Upper lobe of left lung (tissue), 4 donors: Measurements from ENCODE around the gene CDKAL1.

Experiments
- POLR2A ChIP-seq, 4 donors: fragments of 450-650 bp; IDR thresholded peaks; one replicate each; pipeline ENCODE4 v1.5.1; 2016 to 2017; ENCODE audit warnings: antibody characterized with exemption in 4 of 4, mild to moderate bottlenecking in 2 of 4
- TF ChIP-seq, protein P1 (sequence below), 6 experiments: fragments of 450-650 bp in 4 of 6; fragments of 200-600 bp in 2 of 6; sonication (generic) in 2 of 6; IDR thresholded peaks; one replicate each; pipeline ENCODE4 v1.5.1; 2016 to 2019; ENCODE audit warnings: antibody characterized with exemption in 6 of 6

DNA sequence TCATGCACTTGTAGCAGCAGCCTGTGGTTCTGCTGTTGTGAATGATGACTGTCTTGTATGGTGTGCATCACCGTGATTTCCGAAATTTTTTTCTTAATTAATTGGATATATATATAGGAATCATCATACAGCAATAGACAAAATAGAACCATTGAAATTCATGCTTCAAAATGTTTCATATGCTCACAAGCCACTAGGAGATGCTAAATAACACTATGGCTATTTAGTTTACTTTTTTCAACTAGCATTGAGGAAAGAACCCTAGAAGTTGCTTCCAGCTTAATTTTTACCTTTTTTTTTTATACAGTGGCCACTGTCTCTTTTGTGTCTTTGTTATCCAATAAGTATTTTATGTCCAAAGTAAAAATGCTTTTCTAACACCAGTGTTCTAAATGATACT is 485.4 kb downstream of the CDKAL1 start:
- TF ChIP-seq, protein P1, sequence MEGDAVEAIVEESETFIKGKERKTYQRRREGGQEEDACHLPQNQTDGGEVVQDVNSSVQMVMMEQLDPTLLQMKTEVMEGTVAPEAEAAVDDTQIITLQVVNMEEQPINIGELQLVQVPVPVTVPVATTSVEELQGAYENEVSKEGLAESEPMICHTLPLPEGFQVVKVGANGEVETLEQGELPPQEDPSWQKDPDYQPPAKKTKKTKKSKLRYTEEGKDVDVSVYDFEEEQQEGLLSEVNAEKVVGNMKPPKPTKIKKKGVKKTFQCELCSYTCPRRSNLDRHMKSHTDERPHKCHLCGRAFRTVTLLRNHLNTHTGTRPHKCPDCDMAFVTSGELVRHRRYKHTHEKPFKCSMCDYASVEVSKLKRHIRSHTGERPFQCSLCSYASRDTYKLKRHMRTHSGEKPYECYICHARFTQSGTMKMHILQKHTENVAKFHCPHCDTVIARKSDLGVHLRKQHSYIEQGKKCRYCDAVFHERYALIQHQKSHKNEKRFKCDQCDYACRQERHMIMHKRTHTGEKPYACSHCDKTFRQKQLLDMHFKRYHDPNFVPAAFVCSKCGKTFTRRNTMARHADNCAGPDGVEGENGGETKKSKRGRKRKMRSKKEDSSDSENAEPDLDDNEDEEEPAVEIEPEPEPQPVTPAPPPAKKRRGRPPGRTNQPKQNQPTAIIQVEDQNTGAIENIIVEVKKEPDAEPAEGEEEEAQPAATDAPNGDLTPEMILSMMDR (IDR thresholded peaks at IDR 0.05): no peak
- no peak for TF ChIP-seq POLR2A (IDR thresholded peaks at IDR 0.05)
